Measurements from ENCODE around the gene TRHDE.

The TRHDE gene

DNA sequence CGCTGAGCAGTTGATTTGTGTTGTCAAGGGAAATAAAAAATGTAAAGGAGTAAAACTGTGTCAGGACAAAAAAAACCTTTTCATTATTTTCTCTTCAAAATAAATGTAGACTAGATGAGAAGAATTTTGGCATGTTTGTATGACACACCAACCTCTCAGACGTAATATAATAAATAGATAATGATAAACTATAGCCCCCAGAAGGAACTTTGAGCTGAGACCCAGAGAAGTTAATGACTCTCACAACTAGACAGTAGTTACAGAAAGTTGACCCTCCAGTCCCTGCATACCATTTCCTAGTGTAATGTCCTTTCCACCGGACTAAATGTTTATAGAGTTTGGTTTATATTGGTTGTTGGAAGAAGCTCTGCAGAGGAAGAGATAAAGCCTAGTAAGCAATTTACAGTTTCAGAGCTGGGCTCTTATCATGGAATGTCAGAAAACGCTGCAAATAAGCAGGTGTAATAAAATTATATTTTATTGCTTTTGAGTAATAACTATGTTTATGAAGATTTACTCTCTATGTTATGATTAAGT is 97.3 kb downstream of the TRHDE start:
- H3K4me3 ChIP-seq (ENCODE audit: low read length) = no peak overlapping the region
- no peak for TF ChIP-seq ZNF274 (IDR thresholded peaks at IDR 0.05; ENCODE audit: low read depth, low read length)

DNA sequence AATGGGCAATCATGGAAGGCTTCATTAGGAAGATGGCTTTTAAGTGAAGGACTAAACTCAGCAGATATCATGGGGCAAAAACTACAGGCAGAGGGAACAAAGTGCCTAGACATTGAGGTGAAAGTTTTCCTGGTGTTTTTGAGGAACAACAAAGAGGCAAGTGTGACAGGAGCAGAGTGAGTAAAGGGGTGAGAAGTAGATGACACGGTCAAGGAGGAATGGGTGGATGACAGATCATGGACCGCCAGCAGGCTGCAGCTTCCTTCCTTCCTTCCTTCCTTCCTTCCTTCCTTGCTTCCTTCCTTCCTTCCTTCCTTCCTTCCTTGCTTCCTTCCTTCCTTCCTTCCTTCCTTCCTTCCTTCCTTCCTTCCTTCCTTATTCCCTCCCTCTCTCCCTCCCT is 108.3 kb downstream of the TRHDE start:
- H3K4me3 ChIP-seq (ENCODE audit: low read length) = no peak overlapping the region
- no peak for TF ChIP-seq ZNF274 (IDR thresholded peaks at IDR 0.05; ENCODE audit: low read depth, low read length)

DNA sequence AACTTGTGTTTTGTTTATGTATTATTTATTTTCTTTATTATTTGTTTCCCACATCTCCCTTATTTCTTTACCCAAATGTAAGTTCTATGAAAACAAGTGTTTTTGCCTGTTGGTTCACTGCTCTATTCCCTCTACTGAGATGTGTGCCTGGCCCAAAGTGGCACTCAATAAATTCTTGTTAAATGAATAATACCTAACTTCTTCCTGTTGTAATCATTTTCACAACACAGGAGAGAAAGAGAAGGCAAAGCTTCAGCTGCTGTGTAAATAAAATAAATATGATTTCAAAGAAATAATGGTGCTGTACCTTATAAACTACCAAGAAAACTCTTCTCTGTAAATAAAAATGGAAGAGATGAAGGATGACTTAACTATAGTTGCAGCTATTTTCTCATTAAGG is 116.2 kb downstream of the TRHDE start:
- no peak overlapping the region for H3K4me3 ChIP-seq (ENCODE audit: low read length)
- TF ChIP-seq ZNF274 (IDR thresholded peaks at IDR 0.05; ENCODE audit: low read depth, low read length) = no peak

DNA sequence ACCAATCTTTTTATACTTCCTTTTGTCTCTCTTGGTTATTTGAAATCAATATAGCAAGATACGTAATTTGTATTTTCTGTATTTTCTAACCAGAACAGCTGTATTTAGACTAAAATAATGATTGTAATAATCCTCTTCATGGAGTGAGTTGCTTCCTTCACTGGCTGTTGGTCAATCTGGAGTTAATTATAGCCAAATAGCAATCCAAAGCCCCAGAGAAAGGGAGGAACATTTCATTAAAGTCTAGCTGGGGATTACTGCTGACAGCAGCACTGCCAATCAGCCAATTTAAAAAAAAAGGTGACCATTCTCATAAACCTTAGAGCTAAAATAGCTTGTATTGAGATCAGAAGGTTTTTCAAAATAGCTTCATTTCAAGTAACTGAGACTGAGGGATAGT is 118.0 kb downstream of the TRHDE start:
- no peak for TF ChIP-seq ZNF274 (IDR thresholded peaks at IDR 0.05; ENCODE audit: low read depth, low read length)
- H3K4me3 ChIP-seq (ENCODE audit: low read length) = no peak overlapping the region

DNA sequence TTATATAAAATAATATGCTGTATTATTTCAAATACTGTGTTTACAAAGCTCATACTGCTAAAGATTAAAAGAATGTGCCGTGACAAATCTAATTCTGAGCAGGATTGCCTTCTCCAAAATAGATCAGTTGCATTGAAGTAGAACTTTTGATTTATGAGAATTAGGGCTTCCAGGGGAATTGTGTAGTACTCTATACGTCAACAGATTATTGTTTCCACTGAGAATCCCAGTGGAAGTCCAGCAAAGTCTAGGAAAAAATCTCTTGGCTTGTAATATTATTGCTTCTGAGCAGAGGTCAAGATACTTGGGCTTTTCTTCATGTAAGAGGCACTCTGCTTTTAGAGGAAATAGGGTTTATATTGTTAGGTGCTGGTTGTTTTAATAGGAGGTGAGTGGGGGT is 133.9 kb downstream of the TRHDE start:
- H3K4me3 ChIP-seq (ENCODE audit: low read length) = no peak overlapping the region
- no peak for TF ChIP-seq ZNF274 (IDR thresholded peaks at IDR 0.05; ENCODE audit: low read depth, low read length)

DNA sequence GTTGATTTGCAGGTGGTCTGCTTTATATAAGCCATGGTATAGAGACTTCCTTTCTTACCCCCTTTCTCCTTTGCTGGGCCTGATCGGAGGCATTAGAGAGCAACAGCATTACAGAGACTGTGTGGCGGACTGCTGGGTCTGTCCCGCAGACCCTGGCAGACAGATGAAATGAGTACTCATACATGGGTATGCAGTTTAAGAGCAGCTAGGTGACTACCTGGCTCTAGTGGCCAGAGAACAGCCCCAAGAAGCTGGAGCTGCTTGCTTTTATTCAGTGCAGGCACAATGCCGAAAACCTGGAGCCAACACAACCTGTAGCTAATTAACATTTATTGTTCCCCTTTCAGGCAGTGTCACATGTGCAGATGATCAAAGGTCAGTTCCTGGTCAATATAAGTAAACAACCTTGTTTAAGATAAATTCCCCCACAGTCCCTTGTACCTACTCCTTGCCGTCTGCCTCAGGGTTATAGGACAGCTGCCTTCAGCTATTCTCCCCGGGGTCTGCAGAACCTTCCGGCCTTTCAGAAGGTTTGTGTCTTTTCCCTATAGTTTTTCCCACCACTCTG is 160.0 kb downstream of the TRHDE start:
- H3K4me3 ChIP-seq (ENCODE audit: low read length) = no peak overlapping the region
- TF ChIP-seq ZNF274 (IDR thresholded peaks at IDR 0.05; ENCODE audit: low read depth, low read length) = no peak

DNA sequence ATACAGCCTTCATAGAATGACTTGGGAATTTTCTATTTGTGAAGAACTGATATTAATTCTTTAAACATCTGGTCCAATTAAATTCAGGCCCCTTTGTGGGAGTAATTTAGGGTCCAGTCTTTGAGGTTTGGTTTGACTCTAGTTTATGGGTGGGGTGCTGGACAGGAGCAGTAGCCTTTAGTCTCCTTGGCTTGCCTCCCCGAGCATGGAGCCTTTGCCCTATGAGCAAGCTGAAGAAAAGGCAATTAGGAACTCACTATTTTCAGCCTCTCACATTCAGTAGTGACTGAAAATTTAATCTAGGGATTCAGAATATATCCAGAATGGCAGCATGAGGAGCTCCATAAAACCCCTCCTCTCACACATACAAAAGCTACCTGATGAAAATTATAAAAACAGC is 161.1 kb downstream of the TRHDE start:
- no peak for TF ChIP-seq ZNF274 (IDR thresholded peaks at IDR 0.05; ENCODE audit: low read depth, low read length)
- no peak overlapping the region for H3K4me3 ChIP-seq (ENCODE audit: low read length)

DNA sequence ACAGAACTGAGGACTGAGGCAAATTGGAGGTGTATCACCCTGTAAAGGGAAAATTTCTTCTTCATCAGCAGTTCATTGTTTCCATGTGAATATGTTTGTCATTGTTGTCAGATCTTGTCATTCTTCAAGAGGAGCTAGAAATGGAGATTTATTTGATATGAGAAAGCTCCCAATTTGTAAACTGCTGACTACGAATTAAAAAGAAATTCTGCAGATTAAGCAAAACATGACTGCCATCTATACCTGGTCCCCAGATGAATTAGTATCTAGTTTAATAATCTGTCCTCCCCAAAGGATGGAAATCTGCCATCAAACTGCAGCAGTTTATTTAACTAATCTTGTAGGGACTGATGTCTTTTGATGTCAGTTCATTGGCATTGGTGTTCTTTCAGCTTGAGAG is 162.8 kb downstream of the TRHDE start:
- TF ChIP-seq ZNF274 (IDR thresholded peaks at IDR 0.05; ENCODE audit: low read depth, low read length) = no peak
- H3K4me3 ChIP-seq (ENCODE audit: low read length) = no peak overlapping the region

DNA sequence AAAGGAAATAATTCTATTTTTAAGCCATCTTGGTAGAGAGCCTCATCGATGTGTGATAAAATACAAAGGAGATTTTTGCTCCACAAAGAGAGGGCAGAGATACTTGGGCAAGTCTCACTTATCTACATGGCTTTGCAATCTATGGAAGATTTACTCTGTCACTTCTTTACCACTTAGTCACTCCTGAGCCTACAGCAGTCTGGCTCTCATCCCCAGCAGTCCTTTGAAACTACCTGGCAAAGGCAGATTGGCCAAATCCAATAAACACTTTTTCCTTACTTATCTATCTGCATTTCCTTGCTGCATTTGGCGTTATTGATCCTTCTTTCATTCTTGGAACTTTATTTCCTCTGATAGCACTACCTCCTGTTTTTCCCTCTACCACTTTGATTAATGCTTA is 170.0 kb downstream of the TRHDE start:
- H3K4me3 ChIP-seq (ENCODE audit: low read length) = no peak overlapping the region
- TF ChIP-seq ZNF274 (IDR thresholded peaks at IDR 0.05; ENCODE audit: low read depth, low read length) = no peak

DNA sequence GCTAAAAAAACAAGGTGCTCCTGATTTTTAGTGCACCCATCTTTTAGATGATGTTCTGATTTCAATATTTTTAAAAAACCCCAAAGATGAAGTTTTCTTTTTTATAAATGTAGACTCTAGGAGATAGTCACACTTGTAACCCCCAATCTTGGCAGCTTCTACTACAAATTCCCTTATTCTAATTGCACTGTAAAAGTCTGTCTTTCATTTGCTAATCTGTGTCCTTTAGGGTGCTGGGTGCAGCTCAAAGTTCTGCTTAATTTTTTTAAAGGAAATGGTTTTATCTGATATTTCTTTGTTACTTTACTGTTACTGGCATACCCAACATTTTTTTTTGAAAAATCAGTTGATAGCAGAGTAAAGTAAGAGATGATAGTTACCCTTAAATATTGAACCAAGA is 172.0 kb downstream of the TRHDE start:
- H3K4me3 ChIP-seq (ENCODE audit: low read length) = no peak overlapping the region
- TF ChIP-seq ZNF274 (IDR thresholded peaks at IDR 0.05; ENCODE audit: low read depth, low read length) = no peak

DNA sequence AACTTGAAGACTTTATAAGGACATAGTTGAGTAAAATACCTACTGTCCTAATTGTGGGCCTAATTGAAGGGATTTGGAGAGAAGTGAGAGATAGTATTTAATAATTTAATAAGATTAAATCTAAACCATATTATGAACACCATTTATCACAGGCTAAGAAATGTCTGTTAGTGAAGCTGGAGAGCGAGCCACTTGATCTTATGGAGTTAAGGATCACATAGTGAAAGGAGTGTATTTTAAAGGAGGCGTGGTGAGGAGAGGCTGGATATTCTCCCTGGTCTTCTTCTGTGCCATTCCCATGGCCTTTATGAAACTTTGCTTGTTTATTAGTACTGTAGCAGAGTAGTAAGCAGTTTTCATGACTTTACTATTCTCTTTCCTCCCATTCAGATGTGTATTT is 172.4 kb downstream of the TRHDE start:
- TF ChIP-seq ZNF274 (IDR thresholded peaks at IDR 0.05; ENCODE audit: low read depth, low read length) = no peak
- H3K4me3 ChIP-seq (ENCODE audit: low read length) = no peak overlapping the region

DNA sequence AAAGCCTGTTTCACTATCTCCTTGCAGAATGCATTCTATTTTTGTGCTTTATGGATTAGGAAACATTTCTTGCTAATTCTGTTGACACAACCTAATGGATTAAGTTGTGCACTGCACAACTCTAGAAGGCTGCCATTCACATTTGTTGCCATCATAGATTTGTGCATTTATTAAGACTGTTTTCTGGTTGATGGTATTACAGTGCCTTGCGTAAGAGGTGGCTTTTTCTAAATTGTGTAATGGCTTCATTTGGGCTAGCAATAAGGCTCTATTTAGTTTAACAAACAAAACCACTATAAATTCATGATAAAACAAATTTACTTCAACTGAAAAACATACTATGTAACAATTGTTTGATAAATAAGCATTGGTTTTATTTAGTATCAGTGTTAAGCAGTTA is 175.9 kb downstream of the TRHDE start:
- H3K4me3 ChIP-seq (ENCODE audit: low read length) = no peak overlapping the region
- TF ChIP-seq ZNF274 (IDR thresholded peaks at IDR 0.05; ENCODE audit: low read depth, low read length) = no peak

DNA sequence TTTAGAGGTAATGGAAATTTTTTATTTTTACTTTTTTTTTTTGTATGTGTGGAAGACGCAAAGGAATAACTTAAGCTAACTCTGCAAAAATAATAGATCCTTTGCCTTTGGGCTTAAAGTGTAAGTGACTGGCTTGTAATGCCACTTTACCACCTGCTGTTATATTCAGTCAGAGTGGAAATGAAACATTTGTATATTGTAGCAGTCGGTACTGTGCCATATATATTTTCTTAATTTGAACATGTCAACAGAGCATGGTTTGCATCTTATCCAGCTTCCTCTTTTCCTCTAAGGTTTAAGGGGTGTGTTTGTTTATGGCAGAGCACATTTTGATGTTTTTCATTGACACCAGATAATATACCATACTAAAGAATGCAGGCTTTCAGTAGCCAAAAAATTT is 176.6 kb downstream of the TRHDE start:
- no peak overlapping the region for H3K4me3 ChIP-seq (ENCODE audit: low read length)
- TF ChIP-seq ZNF274 (IDR thresholded peaks at IDR 0.05; ENCODE audit: low read depth, low read length) = no peak

DNA sequence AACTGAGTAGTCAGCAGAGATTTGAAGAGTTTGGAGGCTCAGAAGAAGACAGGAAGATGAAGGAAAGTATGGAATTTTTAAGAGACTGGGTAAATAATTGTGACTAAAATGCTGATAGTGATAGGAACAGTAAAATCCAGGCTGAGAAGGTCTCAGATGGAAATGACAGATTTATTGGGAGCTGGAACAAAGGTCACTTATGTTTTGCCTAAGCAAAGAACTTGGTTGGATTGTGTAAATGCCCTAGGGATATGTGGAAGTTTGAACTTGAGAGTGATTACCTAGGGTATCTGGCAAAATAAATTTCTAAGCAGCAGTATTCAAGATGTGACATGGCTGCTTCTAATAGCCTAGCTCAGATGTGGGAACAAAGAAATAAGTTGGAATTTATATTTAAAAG is 180.9 kb downstream of the TRHDE start:
- TF ChIP-seq ZNF274 (IDR thresholded peaks at IDR 0.05; ENCODE audit: low read depth, low read length) = no peak
- H3K4me3 ChIP-seq (ENCODE audit: low read length) = no peak overlapping the region

DNA sequence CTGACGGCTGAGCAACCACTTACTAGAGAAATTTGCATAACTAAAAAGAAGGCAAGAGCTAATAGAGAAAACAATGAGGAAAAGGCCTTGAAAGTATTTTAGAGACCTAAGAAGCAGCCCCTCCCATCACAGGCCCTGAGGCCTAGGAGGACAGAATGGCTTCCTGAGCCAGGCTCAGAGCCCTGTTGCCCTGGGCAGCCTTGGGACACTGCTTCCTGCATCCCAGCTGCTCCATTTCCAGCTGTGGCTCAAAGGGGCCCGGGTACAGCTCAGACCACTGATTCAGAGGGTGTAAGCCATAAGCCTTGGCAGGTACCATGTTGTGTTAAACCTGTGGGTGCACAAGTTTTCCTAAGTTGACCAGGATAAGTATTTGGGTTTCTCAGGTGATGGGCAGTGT is 181.4 kb downstream of the TRHDE start:
- TF ChIP-seq ZNF274 (IDR thresholded peaks at IDR 0.05; ENCODE audit: low read depth, low read length) = no peak
- no peak overlapping the region for H3K4me3 ChIP-seq (ENCODE audit: low read length)

DNA sequence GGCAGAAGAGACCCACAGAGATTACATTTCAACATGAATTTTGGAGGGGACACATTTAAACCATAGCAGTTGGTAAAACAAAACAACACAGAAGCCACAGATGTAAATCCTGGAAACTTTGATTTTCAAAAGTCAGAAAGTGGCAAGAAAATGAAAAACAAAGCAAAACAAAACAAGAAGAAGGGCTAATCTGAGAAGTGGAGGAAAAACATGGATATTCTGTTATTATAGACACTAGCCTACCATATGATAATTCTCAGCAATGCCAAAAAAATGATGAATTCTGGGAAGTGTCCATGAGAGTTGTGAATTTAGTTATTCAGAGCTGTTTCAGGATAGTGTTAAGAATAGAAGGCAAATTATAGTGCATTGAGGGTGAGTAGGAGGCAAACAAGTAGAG is 192.3 kb downstream of the TRHDE start:
- H3K4me3 ChIP-seq (ENCODE audit: low read length) = no peak overlapping the region
- TF ChIP-seq ZNF274 (IDR thresholded peaks at IDR 0.05; ENCODE audit: low read depth, low read length) = no peak
